OCI-M1 (cell line): ENCODE results near the gene CST2.
"Not testable (repeated sequence)": the region's sequence is repeated elsewhere in the genome, so short reads cannot be mapped to it uniquely, and the experiment has no call there.

ENCODE experiments used
- DNase-seq: peaks from one replicate; lab custom pipeline; 2025; lab: John Stamatoyannopoulos, UW

CST2 gene

DNA sequence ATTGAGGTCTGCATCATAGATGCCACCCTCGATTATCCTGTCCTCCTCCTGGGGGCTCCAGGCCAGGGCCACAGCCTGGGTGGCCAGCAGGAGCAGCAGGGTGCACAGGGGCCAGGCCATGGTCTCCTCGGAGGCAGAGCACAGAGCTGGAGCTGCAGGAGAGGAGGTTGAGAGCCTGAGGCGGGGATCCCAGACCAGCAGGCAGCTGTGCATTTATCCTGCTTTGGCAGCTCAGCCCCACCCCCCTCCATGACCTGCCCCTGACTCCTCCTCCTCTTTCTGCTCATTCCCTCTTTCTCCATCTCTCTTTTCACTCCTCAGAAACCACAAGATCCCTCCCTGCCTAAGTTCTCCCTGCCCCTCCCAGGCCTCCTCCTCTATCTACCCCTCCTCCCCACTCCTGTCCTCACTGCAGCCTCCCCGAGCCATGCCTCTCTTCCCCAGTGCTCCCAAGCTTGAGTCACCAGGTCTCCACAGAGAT, at the start of gene CST2:
Gene CST2, minus strand, starts transcription at position 189 of the 481 bp plus-strand sequence. Its CDS starts 69 bp downstream, at position 120.
- DNase-seq: no peak

DNA sequence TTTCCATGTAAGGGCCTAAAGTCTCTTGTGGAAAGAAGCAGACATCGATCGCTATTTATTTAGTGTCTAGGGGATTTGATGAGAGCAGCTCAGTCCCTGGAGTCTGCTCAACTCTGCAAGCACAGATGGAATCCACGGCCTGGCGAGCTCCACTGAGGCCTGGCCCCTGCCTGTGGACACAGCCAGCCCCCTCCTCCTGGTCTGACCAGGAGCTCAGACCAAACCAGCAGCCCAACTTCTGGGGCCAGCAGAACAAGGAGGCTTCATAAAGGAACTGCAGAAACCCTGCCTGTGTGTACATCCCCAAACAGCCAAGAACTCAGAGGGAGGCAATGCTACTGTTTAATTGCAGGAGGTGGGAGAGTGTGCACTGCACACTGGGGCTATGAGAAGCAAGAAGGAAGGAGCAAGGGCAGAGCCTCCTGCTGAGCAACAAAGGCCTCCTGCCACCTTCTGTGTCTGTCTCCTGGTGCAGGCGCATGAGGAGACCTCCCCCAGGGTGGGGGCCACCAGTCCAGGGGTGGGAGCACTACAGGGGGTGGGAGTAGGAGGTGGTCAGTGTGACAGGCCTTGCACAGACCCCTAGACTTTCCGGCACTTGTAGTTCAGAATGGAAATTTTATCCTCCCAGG, 49.2 kb upstream of the CST2 start:
- no peak for DNase-seq

DNA sequence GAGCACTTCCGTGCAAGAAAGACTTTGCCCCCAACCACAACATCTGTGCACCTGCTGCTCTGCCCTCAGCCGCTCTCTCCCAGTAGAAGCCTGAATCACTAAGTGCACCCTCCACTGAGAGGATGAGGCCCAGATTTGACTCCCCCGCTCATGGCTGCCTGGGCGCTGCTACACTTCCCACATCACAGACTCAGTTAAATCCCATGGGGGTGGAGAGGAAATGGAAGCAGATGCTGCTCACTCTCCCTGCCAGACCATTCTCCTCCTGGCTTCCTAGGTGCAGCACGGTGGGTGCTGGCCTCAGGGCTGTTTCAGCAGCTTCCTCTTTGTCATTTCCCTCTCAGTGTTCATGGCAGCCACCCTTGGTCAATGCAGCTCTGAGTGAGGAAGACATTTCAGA, 48.2 kb upstream of the CST2 start:
- DNase-seq: no peak

DNA sequence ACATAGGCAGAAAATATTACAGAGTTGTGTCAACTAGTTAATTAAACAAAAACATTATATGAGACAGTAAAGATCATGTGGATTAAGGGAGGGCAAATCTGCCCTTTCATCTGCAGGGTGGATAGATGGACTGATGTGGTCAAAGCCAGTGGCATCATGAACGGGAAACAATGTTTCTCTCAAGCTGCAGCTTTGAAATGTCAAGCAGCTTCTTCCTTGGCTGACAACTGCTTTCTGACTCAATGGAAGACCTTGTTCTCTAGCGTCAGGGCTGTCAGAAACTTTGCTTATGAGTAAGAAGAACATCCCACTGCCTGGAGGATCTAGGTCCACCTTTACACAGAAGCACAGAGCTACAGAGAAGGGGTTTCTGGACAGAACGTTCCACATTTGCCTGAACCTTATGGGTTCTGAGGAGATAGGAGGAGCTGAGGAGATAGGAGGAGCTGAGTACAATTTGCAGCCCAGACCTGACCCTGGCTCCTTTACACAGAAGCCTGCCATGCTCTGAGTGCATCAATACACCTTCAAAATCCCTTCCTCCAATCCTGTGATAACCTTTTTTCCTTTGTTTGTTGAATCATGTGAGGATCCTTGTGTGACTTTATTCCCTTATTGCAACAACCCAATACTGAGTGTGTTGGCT, 47.0 kb upstream of the CST2 start:
- no peak for DNase-seq

DNA sequence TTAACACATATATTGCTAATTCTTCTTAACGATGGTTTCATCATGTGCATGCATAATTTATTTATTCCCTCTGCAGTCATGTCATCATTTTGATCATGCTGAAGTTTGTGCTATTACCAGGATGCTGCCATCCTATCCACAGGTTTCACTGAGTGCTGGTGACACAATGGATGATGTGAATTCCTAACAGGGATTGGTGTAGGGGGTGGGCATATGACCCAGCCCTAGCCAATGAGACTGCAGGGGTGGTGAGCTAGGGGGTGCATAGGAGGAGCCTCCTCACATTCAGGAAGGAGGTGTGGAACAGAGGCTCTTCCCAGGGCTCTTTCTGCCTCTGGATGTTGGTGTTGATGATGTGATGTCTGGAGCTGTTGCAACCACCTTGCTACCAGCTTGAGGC, 45.5 kb upstream of the CST2 start:
- no peak for DNase-seq

- DNase-seq: no peak
These were observed 43.9 kb upstream of the CST2 start for GRCh38 chr20:23870461-23870860.

- DNase-seq: no peak
These were observed 43.0 kb upstream of the CST2 start for GRCh38 chr20:23869520-23869919.

DNA sequence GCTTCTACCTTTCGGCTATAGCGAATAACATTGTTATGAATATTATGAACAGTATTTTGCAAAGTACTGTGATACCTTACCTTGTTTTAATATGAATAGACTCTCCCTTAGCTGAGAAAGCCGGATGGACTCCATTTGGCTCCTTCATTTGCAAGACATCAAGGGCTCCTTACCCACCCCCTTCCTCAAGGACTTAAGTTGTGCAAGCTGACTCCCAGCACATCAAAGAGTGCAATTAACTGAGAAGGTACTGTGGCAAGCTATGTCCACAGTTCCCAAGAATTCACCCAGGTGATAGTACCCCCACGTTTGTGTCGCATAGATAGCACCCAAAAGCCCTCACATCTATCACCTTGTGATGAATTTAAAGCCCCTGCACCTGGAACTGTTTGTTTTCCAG, 41.8 kb upstream of the CST2 start:
- DNase-seq: no peak

DNA sequence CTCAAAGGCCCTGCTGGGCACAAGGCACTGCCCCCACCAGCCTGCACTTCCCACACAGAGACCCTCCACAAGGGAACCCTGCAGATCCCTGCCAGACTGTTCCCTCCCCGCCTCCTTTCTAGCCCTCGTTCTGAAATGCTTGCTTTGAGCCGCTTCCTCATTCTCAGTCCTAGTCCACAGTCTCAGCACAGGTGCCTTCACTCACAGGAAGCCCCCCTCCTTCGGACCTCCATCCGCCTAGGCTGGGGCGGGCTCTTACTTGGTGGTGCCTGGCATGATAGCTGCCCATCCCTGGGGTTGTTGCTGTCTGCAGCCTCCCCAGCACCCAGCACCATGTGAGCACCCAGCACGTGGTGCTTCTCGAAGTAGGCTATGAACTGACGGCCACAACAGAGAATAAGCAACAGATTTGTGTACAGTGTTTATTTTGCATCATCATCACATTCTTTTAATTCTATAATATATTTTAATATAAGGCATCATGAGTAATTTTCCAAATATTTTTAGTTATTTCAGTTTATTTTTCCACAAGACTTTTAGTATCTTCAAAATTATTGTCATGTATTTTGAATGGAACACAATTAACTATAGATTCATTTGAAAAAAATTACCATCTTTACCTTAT, 40.7 kb upstream of the CST2 start:
- no peak for DNase-seq

GRCh38 chr20:23860771-23861170, 34.2 kb upstream of the CST2 start:
- not testable (repeated sequence) for DNase-seq

DNA sequence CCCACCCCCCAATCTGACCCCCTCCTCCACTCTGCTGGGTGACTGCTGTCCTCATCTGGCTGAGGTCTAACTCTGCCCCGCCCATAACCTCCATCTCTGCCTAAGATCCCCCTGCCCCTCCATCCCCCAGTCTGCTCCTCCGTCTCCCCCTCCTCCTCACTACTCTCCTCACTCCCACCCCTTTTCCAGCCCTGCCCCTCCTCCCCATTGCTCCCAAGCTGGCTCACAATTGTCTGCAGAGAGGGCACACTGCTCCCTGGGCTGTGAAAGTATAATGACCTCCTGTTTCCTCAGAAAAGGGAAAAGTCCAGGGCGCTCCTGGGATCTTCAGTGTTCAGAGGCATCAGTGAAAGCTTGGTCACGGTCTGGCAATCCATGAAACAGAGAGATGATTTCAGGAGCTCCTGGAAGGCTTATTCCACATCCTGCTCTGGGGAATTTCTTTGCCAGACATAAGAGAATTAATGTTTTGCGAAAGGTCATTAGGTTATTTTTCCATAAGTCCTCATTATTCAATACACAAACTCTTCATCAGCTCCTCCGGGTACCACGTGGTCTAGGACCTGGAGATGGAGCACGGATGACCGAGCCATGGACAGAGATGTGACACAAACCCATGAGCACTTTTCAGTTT, 31.6 kb upstream of the CST2 start:
- DNase-seq: no peak

DNA sequence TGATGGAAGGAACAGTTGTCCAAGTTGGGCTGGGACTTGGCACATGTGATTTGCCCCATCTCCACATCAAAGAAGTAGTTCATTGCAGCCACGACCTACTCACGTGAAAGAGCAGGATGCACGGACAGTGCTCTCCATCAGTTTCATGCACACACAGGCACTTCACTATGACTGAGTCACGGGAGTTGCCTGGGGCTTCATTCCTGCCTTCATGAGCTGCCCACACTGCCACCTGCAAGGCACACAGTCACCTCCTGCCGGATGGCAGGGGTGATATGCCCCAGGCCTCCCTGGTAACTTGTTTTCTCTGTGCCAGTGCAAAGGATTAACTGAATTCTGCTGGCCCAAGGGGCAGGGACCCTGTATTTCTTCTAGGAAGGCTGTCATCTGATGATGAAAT, 30.2 kb upstream of the CST2 start:
- DNase-seq: no peak

DNA sequence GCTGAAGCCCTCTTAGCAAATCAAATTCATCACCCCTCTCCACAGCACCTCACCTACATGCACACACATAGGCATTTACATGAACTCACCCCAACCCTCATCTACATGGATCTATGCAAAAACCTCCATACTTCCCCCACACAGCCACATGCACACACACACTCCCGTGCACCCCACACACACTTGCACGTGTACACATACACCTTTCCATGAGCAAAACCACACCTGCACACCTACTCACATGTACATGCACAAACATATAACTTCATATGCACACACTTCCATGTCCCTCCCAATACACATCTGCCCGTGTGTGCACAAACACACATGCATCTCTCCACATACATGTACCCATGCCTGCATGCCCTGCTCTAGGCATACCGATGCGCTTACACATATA, 29.7 kb upstream of the CST2 start:
- no peak for DNase-seq

DNA sequence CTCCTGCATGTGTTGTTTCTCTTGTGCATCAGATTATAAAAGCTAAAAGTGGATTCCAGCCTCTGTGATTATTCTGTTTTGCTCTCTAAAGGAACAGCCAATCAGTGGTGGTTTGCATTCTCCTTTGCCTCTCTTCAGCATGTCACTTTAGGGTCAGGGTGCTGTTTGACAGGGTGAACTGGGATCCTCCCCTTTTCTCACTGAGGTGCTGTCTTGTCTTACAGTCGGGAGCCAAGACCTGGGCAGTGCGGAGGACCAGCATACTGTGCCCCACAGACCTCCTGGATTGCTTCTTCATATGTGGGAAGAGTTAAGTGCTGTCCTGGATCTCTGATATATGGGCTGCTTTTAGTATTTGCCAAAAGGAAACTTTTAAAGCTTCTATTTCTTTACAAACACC, 15.2 kb upstream of the CST2 start:
- no peak for DNase-seq

DNA sequence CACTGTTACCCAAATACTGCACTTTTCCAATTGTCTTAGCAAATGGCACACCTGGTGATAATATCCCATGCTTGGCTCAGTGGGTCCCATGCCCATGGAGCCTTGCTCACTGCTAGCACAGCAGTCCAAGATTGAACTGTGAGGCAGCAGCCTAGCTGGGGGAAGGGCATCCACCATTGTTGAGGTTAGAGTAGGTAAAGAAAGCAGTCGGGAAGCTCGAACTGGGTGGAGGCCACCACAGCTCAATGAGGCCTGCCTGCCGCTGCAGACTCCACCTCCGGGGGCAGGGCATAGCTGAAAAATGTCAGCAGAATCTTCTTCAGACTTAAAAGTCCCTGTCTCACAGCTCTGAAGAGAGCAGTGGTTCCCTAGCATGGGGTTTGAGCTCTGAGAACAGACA, 9.2 kb upstream of the CST2 start:
- DNase-seq: no peak

GRCh38 chr20:23832775-23833513, 6.4 kb upstream of the CST2 start:
- no peak for DNase-seq

DNA sequence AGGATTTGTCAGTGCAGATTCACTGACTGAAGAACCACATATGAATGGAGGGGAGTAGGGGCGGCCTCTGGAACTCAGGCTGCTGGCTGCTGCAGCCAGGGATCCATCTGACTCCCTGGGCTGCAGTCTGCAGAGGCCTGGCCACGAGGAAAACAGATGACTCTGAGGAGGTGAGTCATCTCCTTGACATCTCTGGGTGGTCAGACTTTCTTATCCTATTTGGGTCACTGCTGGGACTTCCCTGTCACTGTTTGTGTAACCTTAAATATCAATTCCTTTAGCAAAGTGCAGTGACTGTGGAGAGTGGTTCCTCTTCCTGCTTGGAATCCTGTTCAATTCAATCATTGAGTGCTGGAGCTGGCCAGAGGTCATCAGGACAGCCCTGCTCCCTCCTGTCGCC, 5.4 kb upstream of the CST2 start:
- not testable (repeated sequence) for DNase-seq

GRCh38 chr20:23823621-23824324, 2.8 kb downstream of the CST2 start:
- DNase-seq: no peak

- no peak for DNase-seq
These were observed 3.4 kb downstream of the CST2 start for GRCh38 chr20:23823111-23823510.

DNA sequence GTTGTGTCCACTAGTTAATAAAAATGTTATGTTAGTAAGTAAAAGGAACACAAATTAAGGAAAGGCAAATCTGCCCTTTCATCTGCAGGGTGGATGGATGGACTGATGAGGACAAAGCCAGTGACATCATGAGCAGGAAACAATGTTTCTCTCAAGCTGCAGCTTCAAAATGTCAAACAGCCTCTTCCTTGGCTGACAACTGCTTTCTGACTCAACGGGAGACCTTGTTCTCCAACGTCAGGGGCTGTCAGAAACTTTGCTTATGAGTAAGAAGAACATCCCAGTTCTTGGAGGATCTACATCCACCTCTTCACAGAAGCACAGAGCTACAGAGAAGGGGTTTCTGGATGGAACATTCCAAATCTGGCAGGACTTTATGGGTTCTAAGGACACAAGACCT, 6.0 kb downstream of the CST2 start:
- no peak for DNase-seq

DNA sequence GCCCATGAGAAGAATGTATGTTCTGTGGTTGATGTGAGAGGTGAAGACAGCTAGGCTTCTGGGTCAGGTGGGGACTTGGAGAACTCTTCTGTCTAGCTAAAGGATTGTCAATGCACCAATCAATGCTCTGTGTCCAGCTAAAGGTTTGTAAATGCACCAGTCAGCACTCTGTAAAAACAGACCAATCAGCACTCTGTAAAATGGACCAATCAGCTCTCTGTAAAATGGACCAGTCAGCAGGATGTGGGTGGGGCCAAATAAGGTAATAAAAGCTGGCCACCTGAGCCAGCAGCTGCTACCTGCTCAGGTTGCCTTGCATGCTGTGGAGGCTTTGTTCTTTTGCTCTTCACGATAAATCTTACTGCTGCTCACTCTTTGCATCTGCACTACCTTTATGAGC, 15.0 kb downstream of the CST2 start:
- not testable (repeated sequence) for DNase-seq

DNA sequence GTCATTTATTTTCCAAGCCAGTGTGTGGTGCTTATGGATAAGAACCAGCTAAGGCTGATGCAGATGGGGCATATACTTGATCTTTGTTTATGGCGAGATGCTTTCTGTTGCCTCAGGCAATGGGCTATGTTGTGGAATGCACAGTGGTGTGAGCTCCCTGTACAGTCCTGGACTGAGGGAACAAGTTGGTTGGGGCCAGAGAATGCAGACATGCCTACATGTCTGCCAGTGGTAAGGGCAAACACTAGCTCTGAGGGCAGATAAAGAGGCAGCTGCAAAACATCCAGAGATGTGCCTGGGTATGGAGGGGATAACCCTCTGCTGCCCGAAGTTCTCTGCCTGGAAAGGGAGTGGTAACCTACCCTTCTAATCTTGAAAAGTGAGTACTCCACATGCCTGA, 16.2 kb downstream of the CST2 start:
- DNase-seq: not testable (repeated sequence)
